ENCODE data around the gene C5orf63. TPM values are rescaled to one million over a fixed set of nuclear protein-coding genes. Genes with fewer than 3 reads are reported as not detected.

Gene C5orf63
- total and polyA plus RNA-seq, 4 donors: 2.1 to 6.4 (median 3.8) TPM

GRCh38 chr5:127027539-127027938 lies 45.8 kb downstream of the C5orf63 start:
- no peak for TF ChIP-seq TAF1 (conservative IDR thresholded peaks at IDR 0.05)
- 91% methylated on average over 1 of the region's 1 CpG for WGBS

GRCh38 chr5:127026166-127026565 lies 47.1 kb downstream of the C5orf63 start:
- Histone ChIP-seq H3K4me3 (ENCODE audit: low read depth in 1 of 3, low read length in 3 of 3) (no peak overlapping the region), H3K27ac (ENCODE audit: low read depth in 1 of 2, low read length in 2 of 2) (no peak overlapping the region), H3K4me1 (ENCODE audit: control insufficient read depth in 4 of 4, insufficient read depth in 4 of 4, low read length in 3 of 4) (peaks cover 7 to 14% (median 10%) of the 10 kb centered on the region in 4 donors), H3K36me3 (ENCODE audit: control insufficient read depth in 4 of 4, insufficient read depth in 3 of 4, low read depth in 1 of 4, low read length in 3 of 4) (no peaks in the 10 kb centered on the region), H3K9me3 (ENCODE audit: control insufficient read depth in 4 of 4, low read length in 3 of 4) (no peaks in the 10 kb centered on the region), H3K27me3 (ENCODE audit: control insufficient read depth in 4 of 4, insufficient read depth in 4 of 4, low read length in 3 of 4) (no peaks in the 10 kb centered on the region), H3K9ac (ENCODE audit: low read depth in 1 of 2, low read length in 2 of 2) (no peak overlapping the region)
- TF ChIP-seq FOXA1 (IDR thresholded peaks at IDR 0.05): no peak
- TF ChIP-seq FOXA2 (IDR thresholded peaks at IDR 0.05): no peak
- no peak for TF ChIP-seq GABPA (IDR thresholded peaks at IDR 0.05 in 1 of 2, conservative IDR thresholded peaks at IDR 0.05 in 1 of 2)
- no peak for TF ChIP-seq ZBTB33 (IDR thresholded peaks at IDR 0.05)
- no peak for TF ChIP-seq NR2F2 (IDR thresholded peaks at IDR 0.05)
- TF ChIP-seq CTCF (IDR thresholded peaks at IDR 0.05; ENCODE audit: low read depth, low read length, missing input control): no peak
- TF ChIP-seq EGR1 (IDR thresholded peaks at IDR 0.05; ENCODE audit: low read depth in 2 of 2): no peak
- TF ChIP-seq ATF3 (IDR thresholded peaks at IDR 0.05): no peak
- no peak for TF ChIP-seq REST (IDR thresholded peaks at IDR 0.05)
- no peak for TF ChIP-seq RAD21 (IDR thresholded peaks at IDR 0.05)
- no peak for TF ChIP-seq HNF4A (conservative IDR thresholded peaks at IDR 0.05)
- TF ChIP-seq MAX (IDR thresholded peaks at IDR 0.05): no peak
- no peak for TF ChIP-seq TAF1 (conservative IDR thresholded peaks at IDR 0.05)
- no peak for TF ChIP-seq YY1 (IDR thresholded peaks at IDR 0.05)
- TF ChIP-seq RXRA (IDR thresholded peaks at IDR 0.05): no peak
- TF ChIP-seq HNF4G (IDR thresholded peaks at IDR 0.05): no peak
- TF ChIP-seq JUND (IDR thresholded peaks at IDR 0.05): no peak
- TF ChIP-seq SP1 (IDR thresholded peaks at IDR 0.05): no peak
- WGBS: 95% methylated on average over 2 of the region's 2 CpGs
- DNase-seq (ENCODE audit: low spot score): no peak

More at GRCh38 chr5:127027539-127027938, 45.8 kb downstream of the C5orf63 start:
- Histone ChIP-seq H3K27me3 (ENCODE audit: control insufficient read depth in 4 of 4, insufficient read depth in 4 of 4, low read length in 3 of 4) (no peaks in the 10 kb centered on the region), H3K9me3 (ENCODE audit: control insufficient read depth in 4 of 4, low read length in 3 of 4) (no peaks in the 10 kb centered on the region), H3K9ac (ENCODE audit: low read depth in 1 of 2, low read length in 2 of 2) (no peak overlapping the region), H3K36me3 (ENCODE audit: control insufficient read depth in 4 of 4, insufficient read depth in 3 of 4, low read depth in 1 of 4, low read length in 3 of 4) (no peaks in the 10 kb centered on the region), H3K4me3 (ENCODE audit: low read depth in 1 of 3, low read length in 3 of 3) (no peak overlapping the region), H3K27ac (ENCODE audit: low read depth in 1 of 2, low read length in 2 of 2) (no peak overlapping the region), H3K4me1 (ENCODE audit: control insufficient read depth in 4 of 4, insufficient read depth in 4 of 4, low read length in 3 of 4) (peaks cover 9 to 14% (median 12%) of the 10 kb centered on the region in 4 donors)
- no peak for DNase-seq (ENCODE audit: low spot score)

Measured in liver (tissue), 9 donors.